Amniotic stem cell (primary cell): ENCODE measurements around the gene RGPD3.
"Not testable (repeated sequence)": the region's sequence is repeated elsewhere in the genome, so short reads cannot be mapped to it uniquely, and the experiment has no call there.

Experiments used
- DNase-seq: peaks from one replicate; lab custom pipeline; 2025; lab: John Stamatoyannopoulos, UW

RGPD3 gene

DNA sequence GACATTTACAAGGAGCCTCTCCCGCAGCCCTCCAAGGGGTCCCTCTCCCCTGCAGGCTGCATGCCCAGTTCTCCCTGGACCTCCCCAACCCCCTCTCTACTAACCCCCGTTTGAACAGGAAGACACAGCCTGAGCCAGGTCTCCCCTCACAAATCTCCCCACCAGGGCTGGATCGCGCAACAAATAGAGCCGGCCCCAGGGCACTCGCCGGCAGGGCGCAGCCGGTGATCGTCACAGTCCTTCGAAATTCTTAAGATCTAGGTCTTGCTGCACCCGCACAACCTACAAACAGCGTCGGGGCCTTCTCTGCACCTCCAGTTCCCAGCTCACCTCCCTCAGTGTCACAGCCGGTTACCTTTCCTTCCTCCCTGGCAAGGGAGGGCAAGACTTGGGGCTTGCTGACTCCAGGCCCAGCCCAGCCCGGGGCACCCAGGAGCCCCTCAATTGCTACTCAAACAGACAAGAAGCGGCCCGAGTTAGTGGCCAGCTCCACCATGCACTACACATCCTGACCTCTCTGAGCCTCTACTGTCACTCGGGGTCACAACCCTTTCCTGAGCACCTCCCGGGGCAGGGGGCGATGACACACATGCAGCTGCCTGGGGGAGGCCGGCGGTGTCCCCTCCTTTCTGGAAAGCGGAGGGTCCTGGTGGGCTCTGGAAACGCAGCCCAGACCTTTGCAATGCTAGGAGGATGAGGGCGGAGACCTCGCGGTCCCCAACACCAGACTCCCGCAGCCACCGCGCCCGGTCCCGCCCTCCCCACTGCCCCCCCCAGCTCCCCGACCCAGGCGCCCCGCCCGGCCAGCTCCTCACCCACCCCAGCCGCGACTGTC, 18.6 kb upstream of the RGPD3 start, which contains the start of gene CD8B2:
Gene CD8B2 (plus strand): TSS at position 814 of the 835 bp plus-strand sequence. CDS start 63 bp downstream, outside the sequence.
- not testable (repeated sequence) for DNase-seq

DNA sequence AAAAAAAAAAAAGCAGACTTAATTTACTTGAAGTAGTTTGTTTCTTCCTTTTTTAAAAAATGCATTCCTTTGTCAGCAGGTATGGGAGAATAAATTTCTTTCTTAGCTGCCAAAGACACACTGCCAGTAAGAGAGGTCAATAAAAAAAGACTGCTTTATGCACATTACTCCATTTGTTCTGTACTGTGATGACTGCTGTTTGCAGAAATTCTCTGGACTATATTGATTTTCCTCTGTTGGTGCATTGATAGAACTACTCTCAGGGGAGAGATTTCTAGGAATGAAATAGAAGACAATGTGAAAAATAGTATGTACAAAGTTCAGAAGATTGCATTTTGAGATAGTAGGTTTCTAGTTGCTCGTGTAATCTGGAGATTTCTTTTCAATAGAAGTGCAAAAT, 11.3 kb upstream of the RGPD3 start:
- not testable (repeated sequence) for DNase-seq

DNA sequence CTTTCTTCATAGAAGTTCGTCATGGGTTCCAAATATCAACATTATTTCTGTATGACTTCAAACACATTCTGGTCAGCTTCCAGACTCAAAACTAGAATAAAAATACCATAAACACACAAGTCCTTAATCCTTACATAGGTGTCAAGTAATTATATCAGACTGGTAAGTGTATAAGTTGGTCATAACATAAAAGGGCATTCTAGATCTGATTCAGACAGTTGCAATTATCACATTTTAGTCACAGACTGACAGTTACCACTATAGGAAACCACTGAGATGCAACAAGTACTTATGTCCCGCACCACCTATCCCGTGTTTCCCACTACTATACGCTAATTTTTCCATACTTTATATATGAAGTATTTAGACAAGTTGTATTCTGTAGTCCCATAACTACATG, 9.4 kb upstream of the RGPD3 start:
- DNase-seq, result not testable (repeated sequence)

DNA sequence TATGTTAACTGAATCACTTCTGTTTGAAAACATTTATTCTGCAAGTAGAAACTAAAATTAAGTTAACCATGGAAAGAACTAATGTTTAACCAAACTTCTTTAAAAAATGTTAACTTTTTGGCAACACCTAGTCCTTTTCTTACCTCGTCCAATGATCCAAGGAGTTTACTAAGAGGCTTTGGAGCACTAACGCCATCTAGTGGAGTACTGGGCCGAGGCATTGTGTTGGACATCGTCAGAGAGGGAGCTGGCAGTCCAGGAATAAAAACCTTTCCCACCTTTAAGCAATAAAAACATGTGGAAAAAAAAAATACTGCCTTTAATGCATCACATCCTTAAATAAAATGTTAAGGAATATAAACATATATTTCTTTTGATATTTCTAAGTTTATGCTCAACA, 2.4 kb upstream of the RGPD3 start:
- not testable (repeated sequence) for DNase-seq

DNA sequence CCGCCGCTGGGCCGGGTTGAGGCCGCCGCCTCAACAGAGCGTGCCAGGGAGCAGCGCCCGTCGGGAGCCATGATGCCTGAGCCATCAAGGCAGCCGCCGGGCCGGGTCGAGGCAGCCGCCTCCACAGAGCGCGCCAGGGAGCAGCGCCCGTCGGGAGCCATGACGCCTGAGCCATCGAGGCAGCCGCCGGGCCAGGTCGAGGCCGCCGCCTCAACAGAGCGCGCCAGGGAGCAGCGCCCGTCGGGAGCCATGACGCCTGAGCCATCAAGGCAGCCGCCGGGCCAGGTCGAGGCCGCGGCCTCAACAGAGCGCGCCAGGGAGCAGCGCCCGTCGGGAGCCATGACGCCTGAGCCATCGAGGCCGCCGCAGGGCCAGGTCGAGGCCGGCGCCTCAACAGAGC, 697 bp downstream of the RGPD3 start:
- DNase-seq, result not testable (repeated sequence)

DNA sequence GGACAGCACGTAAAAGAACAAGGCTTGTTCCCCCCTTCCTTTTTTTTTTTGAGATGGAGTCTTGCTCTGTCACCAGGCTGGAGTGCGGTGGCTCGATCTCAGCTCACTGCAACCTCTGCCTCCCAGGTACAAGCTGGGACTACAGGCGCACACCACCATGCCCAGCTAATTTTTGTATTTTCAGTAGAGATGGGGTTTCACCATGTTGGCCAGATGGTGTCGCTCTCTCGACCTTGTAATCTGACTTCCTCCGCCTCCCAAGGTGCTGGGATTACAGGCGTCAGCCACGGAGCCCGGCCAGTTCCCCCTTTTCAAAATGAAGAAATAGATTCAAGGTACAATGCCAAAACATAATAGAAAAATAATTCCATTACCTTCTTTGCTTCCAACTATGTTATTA, 6.3 kb downstream of the RGPD3 start:
- not testable (repeated sequence) for DNase-seq

DNA sequence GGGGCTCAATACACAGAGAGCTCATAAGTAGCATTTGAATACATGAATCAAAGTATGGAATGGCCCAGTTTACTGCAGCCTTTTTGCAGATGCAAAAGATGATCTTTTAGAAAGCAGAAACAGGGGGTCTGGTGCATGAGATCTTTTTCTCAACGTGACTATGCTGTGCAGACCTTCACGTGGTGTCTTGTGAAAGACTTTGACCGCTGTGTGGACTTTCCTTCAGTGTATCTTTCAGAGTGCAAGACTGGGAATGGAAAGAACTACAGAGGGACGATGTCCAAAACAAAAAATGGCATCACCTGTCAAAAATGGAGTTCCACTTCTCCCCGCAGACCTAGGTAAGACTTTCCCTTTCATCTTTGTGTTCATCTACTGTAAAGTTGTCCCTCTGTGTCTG, 77.5 kb downstream of the RGPD3 start:
- not testable (repeated sequence) for DNase-seq

DNA sequence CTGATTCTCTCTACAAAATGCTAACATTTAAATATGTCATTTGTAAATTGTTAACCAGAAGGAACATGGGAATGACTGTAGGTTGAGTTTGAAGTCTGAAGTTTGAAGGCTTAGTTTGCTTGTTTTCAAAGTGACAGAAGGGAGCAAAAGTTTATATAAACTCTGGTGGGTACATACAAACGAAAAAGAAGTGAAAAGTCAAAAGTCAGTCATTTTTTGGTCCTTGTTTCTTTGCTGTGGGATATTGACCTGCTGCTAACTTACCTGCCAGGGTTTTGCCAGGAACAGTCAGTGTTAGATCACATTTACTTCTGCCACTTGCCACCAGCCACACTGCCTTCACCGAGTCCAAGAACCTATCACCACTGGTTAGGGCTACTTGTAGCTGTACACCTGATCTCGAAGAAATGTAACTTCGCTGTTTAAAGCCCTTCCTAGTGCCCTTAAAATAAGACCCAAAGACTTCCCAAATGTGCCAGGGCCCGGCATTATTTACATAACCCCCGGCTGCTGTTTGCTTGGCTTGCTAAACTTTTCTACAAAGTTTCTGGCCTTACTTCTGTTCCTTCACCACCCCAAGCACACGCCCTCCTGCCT, 79.3 kb downstream of the RGPD3 start:
- DNase-seq, result not testable (repeated sequence)

DNA sequence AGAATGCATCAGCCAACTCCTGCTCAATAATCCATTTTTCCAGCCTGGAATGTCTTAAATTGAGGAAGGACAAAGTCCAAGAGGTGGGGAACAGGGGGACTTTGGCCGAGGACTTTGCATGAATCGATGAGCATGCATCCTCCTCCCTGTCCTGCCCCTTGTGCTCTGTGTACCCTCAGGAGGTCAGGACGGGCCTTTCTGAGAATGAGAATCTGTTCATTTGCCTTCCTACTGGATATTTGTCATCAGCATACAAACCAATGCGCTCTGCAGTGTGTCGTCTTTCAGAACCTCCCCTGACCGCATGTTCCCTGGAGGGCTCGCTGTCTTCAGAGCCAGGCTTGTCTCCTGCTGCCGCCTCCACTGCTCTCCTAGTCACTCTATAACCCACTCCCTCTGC, 83.7 kb downstream of the RGPD3 start:
- not testable (repeated sequence) for DNase-seq

DNA sequence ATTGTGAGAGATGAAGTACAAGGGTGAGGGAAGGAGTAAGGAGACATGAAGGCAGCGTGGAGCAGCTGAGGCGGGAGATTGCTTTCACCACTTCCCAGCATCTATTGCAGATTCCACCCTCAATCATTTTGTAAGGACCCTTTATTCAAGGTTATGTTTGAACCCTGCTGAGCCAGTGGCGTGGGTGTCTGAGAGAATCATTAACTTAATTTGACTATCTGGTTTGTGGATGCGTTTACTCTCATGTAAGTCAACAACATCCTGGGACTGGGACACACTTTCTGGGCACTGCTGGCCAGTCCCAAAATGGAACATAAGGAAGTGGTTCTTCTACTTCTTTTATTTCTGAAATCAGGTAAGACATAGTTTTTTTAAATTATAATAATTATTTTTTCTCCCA, 86.3 kb downstream of the RGPD3 start:
- DNase-seq, result not testable (repeated sequence)

DNA sequence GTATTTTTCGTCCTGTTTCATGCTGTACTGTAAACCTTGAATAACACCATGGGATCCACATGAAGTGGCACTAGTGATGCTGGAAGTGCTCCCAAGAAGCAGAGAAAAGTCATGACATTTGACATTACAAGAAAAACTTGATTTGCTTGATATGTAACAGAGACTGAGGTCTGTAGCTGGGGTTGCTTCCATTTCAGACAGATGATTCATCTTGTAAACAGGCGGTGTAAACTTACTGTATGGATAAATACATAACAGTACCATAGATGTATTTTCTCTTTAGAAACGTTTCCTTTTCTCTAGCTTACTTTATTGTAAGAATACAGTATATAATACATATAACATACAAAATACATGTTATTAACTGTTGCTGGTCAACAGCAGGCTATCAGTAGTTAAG, 88.6 kb downstream of the RGPD3 start:
- not testable (repeated sequence) for DNase-seq

DNA sequence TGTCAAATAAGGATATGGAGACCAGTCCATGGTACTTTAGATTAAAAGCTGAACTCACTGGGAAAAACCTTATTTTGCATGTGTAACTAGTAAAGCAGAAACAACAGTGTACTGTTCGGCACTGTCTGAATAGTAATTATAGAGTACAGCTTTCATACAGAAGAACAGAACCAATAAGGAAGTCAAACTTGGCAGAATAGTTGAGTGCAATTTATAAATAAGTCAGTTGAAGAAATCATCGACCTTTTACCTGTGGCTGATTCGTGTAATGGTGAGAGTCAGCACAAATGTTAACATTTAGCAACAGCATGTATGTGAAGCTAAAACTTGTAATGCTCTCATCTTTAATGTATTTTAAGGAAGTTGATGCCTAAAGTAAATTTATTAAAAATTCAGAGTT, 99.0 kb downstream of the RGPD3 start:
- DNase-seq, result not testable (repeated sequence)

DNA sequence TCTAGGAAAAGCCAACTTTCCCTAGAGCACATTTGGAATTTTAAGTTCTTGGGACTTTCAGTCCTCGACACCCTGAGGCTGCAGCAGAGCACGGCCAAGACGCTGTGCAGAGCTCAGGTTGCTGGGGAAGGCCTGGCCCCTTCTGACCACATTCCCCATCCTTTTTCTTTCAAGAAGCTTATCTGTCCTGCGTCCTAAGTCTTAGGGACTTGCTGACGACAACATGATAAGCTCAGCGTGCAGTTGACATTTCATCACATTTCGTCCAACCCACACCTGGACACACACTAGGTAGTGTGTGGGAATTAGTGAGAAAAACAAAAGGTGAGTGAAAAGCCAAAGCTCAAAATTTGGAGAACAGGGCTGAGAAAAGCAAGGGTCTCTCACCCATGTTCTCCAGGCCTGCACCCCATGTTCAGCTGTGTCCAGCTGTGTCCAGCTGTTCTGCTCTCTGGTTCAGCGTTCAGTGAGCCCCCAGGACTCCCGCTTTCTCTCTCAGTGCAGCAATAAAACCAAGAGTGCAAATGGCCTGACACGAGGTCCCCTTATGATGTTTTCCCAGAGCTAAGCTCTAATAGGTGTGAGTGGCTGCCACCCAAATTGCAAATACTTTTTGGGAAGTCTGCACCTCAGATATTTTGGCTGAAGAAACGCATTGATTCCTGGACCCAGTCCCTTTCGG, 101.9 kb downstream of the RGPD3 start:
- no peak for DNase-seq

DNA sequence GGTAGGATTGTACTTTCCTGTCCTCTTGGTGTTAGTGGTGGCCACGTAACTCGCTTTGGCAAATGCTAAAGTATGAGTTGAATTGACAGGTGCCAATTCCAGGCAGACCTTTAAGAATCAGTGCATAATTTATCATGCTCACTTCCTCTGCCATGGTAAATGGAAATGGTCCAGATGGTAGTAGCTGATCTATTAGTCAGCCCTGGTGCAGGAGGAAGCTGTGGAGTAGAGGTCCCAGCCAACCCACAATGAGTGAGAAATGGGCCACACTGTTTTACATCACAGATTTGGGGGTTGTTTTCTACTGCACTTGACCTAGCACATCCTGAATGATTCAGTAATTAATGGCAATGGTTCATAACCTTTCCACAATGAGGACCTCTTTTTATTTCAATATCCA, 104.4 kb downstream of the RGPD3 start:
- no peak for DNase-seq

DNA sequence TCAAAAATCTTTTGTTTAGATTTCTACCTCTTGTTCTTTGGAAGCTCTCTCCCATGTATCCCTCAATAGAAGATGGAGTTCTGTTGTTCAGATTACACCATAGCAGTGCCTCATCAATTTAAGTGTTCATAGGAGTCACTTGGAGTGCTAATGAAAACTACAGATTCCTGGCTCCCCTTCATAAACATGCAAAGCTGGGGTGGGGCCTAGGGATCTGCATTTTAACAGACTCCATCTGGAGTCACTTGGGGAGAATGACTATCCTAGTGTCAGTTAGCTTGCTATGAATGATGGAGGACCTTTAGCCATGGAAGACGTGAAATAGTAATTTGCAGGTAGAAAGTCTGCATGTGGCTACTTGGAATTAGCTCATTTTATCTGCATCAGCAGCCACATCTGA, 105.4 kb downstream of the RGPD3 start:
- no peak for DNase-seq

DNA sequence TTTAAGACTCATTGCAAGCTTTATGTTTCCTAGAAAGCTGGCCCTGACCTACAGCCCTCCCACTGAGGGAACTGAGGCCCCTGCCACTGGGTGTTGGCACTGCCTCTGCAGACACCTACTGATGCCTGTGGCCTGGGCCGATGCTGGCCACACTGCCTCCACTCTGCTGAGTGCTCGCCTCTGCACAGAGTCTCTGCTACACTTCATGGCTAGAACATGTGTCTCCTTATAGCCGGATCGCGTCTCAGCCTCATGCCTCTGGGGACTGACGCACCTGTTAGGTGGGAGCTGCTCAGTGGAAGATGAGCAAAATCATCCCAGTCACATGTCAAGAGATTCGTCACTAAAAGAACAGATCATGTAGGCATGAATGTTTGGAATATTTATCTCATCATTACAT, 108.7 kb downstream of the RGPD3 start:
- DNase-seq, result no peak

DNA sequence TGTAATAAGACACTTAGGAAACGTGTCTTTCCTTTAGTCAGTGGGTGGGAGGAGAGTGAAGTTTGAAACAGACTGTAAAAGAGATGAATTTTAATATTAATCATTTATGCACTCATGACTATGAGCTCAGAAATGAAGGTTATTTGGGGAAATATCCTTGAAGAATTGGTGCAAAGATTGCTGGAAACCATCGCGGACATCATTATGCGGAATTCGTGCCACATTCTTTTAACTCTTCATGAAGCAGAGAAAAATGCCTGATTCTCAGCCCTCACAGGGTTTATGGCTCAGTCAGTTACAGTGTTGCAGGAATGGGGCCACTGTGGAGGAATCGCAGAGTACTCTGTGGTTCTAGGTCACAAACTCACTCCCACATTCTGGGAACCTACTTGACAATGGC, 109.7 kb downstream of the RGPD3 start:
- no peak for DNase-seq

DNA sequence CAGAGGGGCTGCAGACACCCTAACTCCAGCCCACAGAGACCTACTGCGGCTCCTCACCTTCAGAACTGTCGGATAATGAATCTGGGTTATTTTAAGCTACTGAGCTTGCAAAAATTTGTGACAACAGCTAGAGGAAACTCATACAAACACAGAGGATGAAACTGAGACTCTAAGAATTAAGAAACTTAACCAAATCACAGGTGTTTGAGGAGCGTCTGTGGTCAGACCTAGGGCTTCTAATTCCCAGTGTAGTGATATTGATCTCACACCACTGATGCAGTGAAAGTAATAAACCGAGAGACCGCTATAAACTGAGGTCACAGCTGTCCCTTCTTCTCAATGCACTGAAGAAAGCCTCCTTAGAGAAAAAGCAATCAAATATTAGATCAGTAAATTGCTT, 110.1 kb downstream of the RGPD3 start:
- no peak for DNase-seq

DNA sequence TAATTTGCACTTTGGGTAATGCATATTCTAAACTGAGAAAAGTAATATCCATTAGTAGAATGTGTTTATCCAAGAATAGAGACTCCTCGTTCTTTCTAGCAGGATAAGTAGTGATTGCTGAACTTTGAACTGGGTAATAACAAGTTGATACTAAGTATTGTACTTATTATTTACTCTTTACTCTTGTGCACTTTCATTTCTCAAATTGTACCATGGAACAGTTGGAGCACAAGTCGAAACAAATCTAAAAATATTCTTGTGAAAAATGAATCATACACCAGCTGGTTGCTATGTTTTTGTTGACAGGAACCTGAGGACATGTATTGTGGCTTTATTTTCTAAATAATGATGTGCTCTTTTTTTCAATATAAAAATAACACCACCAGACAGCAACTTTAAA, 111.9 kb downstream of the RGPD3 start:
- no peak for DNase-seq

DNA sequence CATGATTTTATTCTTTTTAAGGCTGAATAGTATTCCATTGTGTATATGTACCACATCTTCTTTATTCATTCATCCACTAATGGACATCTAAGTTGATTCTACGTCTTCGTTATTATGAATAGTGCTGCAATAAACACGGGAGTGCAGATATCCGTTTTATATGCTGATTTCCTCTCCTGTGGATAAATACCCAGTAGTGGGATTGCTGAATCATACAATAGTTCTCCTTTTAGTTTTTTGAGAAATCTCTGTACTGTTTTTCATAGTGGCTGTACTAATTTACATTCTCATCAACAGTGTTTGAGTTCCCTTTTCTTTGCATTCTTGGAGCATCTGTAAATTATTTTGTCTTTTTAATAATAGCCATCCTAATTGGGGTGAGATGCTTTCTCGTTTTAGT, 114.5 kb downstream of the RGPD3 start:
- DNase-seq, result no peak

DNA sequence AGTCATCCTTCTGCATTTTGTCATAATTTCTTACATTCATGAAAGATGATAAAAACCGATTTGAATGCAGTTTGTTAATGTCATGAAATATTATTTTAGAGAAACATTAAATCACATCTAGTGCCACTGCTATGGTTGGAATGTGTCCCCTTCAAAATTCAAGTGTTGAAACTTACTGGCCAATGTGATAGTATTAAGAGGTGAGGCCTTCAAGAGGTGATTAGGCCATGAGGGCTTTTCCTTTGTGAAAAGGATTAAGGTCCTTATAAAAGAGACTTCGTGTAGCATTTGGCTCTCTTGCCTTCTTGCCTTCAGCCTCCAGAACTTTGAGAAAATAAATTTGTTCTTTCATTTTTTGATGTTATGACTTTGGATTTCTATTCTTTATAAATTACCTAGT, 117.2 kb downstream of the RGPD3 start:
- DNase-seq, result no peak

DNA sequence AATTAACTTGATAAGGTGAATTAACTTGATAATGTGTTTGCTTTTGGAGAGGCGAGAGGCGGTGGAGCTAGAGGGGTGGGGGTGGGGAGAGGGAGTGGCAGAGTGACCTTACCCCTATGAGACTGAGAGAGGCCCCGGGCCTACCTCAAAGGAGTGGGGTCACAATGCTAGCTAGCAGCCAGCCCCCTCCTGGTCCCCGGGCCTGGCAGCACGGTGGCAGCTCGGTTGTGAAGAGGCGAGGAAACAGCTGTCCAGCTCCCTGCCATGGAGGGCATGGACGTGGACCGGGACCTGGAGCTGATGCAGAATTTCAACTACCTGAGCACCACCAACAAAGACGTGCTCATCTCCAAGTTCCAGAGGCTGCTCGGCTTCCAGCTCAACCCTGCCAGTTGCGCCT, 123.9 kb downstream of the RGPD3 start:
- DNase-seq, result no peak

DNA sequence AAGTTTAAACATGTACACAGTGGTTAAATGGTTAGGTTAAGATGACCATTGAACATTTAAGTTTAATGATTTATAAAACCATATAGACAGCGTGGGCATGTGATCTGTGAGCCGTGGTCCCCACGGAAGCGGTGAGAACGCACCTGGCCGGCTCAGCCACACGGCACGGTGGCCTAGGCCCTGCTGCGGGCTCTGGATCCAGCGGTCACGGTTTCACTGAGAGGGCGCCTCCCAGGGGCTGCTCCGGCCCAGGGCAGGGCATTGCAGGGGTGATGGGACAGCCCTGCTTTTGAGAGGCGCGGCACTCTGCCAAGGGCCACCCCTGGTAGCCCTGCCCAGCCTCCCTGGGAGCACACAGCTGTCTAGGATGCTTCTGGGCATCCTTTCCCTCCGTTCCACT, 124.9 kb downstream of the RGPD3 start:
- no peak for DNase-seq
